ENCODE measurements around the gene PTPN1.
A peak's percentile ranks its signal among the peaks of the same experiment; 100 is the strongest.

The PTPN1 gene

GRCh38 chr20:50514750-50515149, 4.6 kb downstream of the PTPN1 start:
- DNase-seq = no peak

- no peak for DNase-seq
Measured at GRCh38 chr20:50515471-50516106, 5.4 kb downstream of the PTPN1 start.

GRCh38 chr20:50516180-50516934, 6.2 kb downstream of the PTPN1 start:
- DNase-seq = peak; percentile 28

DNA sequence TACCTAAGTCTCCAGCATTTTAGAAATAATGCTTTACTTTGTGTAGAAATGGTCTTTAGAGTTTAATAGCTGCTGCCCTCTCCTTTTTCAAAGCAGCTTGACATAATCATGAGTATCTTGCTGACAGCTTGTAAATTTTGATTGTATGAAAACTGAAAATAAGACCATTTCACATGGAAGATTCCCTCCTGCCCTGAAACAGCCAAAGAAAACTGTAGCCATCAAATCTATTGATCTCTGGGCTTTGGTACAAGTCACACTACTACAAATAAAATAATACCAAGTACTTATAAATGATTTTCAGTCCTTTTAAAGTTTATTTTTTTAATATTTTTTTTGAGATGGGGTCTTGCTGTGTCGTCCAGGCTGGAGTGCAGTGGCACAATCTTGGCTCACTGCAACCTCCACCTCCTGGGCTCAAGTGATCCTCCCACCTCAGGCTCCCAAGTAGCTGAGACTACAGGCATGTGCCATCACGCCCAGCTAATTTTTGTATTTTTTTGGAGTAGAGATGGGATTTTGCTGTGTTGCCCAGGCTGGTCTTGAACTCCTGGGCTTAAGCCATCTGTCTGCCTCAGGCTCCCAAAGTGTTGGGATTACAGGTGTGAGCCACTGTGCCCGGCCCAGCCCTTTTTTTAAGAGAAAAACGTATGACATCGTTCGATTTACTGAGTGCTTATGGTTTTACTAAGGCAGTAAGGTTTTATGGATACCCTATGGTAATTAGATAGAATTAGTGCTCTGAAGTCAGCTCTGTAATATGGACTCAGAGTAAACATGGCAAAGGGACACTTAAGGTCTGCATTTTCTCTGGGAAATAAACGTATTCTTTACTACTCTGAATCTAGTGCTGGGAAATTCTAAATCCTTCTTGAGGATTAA, 7.0 kb downstream of the PTPN1 start:
- DNase-seq = no peak

DNA sequence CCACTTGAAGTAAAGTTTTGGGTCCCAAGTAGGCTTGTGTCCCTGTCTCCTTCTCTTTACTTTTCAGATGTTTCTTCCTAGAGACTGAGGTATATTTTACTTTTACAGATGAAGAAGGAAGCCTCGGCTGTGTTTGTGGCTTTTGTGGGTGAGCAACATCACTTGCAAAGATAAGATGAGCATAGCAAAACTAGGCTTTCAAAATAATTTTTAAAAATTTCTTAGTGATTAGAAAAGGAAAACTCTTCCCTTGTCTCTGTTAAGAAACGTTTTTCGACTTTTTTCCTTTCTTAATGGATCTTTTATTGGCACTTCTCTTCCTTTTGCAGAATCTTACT, 7.6 kb downstream of the PTPN1 start:
- peak; percentile 49 for DNase-seq

GRCh38 chr20:50518270-50518721, 8.1 kb downstream of the PTPN1 start:
- DNase-seq = peak; percentile 47

GRCh38 chr20:50519036-50519762, 9.0 kb downstream of the PTPN1 start:
- DNase-seq = peak; percentile 52

GRCh38 chr20:50520222-50520880, 10.2 kb downstream of the PTPN1 start:
- peak; percentile 26 for DNase-seq

- DNase-seq = no peak
Measured at GRCh38 chr20:50521221-50522052, 11.3 kb downstream of the PTPN1 start.

- DNase-seq = no peak
Measured at GRCh38 chr20:50522053-50522674, 12.0 kb downstream of the PTPN1 start.

DNA sequence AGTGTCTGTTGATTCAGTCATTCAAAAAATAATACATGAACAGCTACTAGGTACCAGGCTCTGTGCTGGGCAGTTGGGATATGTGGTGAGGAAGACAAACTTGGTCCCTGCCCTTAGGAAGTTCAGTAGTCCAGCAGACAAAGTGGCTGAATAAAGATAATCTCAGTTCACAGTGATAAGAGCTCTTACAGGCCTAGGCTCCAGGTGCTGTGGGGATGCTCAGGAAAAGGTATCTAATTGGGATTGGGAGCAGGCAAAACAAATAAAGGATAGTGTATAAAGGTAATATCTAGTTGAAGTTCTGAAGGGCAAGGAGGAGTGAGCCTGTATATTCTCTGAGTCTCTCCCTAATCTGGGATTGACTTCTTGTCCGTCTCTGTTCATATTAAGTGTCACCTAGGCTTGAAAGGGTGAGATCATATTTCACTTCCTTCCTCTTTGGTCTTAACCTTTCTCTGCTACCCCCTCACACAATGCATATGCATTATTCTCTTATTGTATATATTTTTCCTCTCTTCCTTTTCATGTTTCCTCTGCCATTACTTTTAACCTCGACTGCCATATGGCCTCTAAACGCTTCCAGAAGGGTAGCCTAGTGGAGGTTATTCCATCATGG, 13.5 kb downstream of the PTPN1 start:
- DNase-seq = no peak

GRCh38 chr20:50525681-50526080, 15.5 kb downstream of the PTPN1 start:
- DNase-seq = no peak

DNA sequence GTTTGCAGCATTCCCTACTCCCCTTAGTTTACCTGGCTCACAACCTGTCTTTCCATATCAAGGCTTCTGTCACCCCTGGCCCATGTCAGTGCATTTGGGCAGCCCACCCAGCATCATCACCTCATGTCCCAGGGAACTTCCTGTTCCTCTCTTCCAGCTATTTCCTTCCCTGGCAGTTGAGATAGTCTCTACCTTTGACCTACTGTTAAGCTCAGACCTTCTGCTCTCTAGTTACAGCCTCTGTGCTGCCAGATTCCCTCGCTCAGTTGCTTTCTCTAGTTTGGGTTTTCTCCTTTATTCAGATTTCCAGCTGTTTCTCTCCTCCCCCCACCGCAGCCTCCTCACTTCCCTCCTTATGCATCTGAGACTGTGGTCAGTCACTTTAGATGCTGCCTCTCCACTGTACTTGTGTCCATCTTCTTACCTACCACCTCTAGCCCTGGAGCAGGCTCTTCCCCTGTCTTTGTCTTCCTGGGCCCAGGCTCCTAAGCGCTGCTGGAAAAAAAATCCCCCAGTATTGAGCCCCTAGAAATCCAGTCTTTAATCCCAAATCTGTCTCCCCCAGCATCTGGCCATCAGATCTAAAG, 16.3 kb downstream of the PTPN1 start:
- DNase-seq = no peak

- DNase-seq = no peak
Measured at GRCh38 chr20:50527068-50527605, 17.0 kb downstream of the PTPN1 start.

- DNase-seq = no peak
Measured at GRCh38 chr20:50528129-50528528, 17.9 kb downstream of the PTPN1 start.

DNA sequence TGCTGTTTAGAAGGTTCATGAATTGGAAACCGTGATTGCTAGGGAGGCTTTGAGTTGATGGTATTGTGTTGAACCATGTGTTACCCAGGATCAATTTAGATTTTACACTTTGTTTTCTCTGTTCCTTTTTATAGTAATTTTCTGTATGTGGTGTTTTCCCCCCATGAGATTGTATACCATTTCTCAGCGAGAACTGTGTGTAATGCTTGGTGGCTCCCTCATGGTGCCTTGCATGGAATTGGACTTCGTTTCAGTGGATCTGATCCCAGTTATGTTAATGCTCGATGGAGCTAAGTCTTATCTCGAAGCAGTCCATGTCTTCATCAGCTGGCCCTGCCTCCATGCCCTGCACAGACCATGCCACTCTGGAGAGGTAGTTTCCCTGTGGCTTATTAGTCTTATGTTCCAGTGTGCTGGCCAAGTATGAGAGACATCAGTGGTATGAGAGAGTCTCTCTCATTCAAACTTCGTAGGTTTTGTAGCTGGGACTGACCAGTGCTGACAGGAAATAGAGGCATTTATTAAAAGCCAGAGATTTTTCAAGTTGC, 18.7 kb downstream of the PTPN1 start:
- no peak for DNase-seq

GRCh38 chr20:50532221-50532620, 22.0 kb downstream of the PTPN1 start:
- DNase-seq = no peak

DNA sequence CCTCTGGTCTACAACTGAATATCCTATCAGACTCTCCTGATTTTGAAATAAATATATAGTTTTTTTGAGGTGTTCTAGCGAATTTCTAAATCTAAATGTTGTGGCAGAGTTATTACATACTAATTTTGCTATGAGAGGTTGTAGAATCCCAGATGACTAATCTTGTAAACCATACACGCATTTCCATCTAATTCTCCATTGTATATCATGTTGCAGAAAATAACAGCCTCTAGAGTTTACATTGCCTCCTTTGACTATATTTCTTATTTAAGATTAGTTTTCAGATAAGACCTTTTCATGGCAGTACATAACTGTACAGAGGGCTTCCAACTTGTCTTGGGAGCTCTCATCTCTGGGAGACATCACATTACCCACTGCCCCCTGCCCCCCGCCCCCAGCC, 22.9 kb downstream of the PTPN1 start:
- DNase-seq = no peak

DNA sequence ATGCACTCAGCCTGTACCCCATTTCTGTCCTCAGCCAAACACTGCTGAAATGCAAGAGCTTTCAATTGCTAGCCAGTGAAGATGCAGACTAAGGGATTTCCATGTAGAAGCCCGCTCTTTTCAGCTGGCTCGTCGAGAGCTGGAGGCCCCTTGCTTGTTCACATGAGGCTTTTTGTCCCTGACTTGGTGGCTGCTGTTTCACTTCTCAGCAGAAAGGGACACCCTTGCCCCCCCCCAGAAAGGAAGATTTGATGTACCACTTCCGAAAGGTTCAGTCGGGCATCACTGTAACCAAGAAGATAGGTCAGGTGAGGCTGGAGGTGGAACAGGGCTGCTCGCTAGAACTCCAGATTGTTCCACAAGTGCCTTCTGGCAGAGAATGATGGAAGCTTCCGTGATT, 23.3 kb downstream of the PTPN1 start:
- DNase-seq = no peak

DNA sequence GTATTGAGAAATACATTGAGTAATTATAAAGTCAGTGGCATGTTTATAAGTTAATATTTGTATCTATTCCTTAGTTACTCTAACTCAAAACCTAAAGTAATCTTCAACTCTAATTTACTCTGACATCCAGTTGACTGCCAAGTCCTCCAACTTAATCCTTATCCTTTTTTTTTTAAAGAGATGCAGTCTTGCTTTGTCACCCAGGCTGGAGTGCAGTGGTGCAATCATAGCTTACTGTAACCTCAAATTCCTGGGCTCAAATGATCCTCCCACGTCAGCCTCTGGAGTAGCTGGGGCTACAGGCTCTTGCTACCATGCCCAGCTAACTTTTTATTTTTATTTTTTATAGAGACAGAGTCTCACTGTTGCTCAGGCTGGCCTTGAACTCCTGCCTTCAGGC, 24.4 kb downstream of the PTPN1 start:
- DNase-seq = no peak
